PC-9 (cell line): ENCODE measurements around the gene GAS7. TPM values are rescaled to one million over a fixed set of nuclear protein-coding genes. Genes with fewer than 3 reads are reported as not detected.

ENCODE experiments used
- BruUV-seq: library from RNA; stranded (reverse); fragments of 400-500 nt; replicated peaks from 2 replicates; lab custom pipeline; 2021; lab: Mats Ljungman, UMichigan
- CTCF ChIA-PET: fragments of 300-600 bp; sonication (Branson Sonifier 250); formaldehyde crosslinking; loops from one replicate; lab custom pipeline; 2022; ENCODE audit warnings: antibody characterized with exemption; lab: Charles Lee
- POLR2A ChIA-PET: fragments of 300-600 bp; sonication (Branson Sonifier 250); formaldehyde crosslinking; loops from one replicate; lab custom pipeline; 2022; ENCODE audit warnings: antibody characterized with exemption; ENCODE audit not compliant: unreplicated experiment; lab: Charles Lee
- DNase-seq, 2 experiments: peaks; one replicate each; pipeline versions ENCODE4 v3.0.0 to v3.0.0-alpha.2; 2015 to 2022; ENCODE audit warnings: mixed read lengths in 1 of 2
- H2AFZ ChIP-seq: fragments of 200-600 bp; sonication (generic); 2 replicates; pipeline ENCODE4 v1.8.1; 2017; ENCODE audit warnings: antibody characterized with exemption
- H3F3A ChIP-seq: fragments of 200-600 bp; sonication (generic); 2 replicates; pipeline ENCODE4 v1.8.1; 2017; ENCODE audit warnings: antibody characterized with exemption, mild to moderate bottlenecking, low read depth; ENCODE audit not compliant: insufficient read depth
- H3K27ac ChIP-seq: fragments of 200-600 bp; sonication (generic); 2 replicates; pipeline ENCODE4 v1.6.1; 2016; ENCODE audit warnings: mixed run types
- H3K27me3 ChIP-seq: fragments of 200-600 bp; sonication (generic); 2 replicates; pipeline ENCODE4 v1.6.1; 2016; ENCODE audit warnings: low read depth, mixed run types; ENCODE audit not compliant: insufficient read depth
- H3K36me3 ChIP-seq: fragments of 200-600 bp; sonication (generic); 2 replicates; pipeline ENCODE4 v1.6.1; 2016; ENCODE audit warnings: low read depth, mixed run types
- H3K4me1 ChIP-seq: fragments of 200-600 bp; sonication (generic); replicated peaks from 2 replicates; pipeline ENCODE4 v1.6.1; 2016; ENCODE audit warnings: mixed run types; ENCODE audit not compliant: insufficient read depth
- H3K4me2 ChIP-seq: fragments of 200-600 bp; sonication (generic); 2 replicates; pipeline ENCODE4 v1.6.1; 2017; ENCODE audit warnings: mixed run types
- H3K4me3 ChIP-seq: fragments of 200-600 bp; sonication (generic); 2 replicates; pipeline ENCODE4 v1.6.1; 2016; ENCODE audit warnings: mixed run types
- H3K79me2 ChIP-seq: fragments of 200-600 bp; sonication (generic); 2 replicates; pipeline ENCODE4 v1.6.1; 2017; ENCODE audit warnings: low read depth, mixed run types
- H3K9me2 ChIP-seq: fragments of 200-600 bp; sonication (generic); 2 replicates; pipeline ENCODE4 v1.8.1; 2017; ENCODE audit warnings: mild to moderate bottlenecking; ENCODE audit not compliant: insufficient read depth
- H3K9me3 ChIP-seq: fragments of 200-600 bp; sonication (generic); 2 replicates; pipeline ENCODE4 v1.8.1; 2016; ENCODE audit warnings: low read depth; ENCODE audit not compliant: insufficient read depth
- H4K20me1 ChIP-seq: fragments of 200-600 bp; sonication (generic); 2 replicates; pipeline ENCODE4 v1.8.1; 2017; ENCODE audit not compliant: insufficient read depth
- CTCF ChIP-seq: fragments of 200-600 bp; sonication (generic); conservative IDR thresholded peaks from 2 replicates; pipeline ENCODE4 v1.6.1; 2017; ENCODE audit warnings: mixed run types, antibody characterized with exemption, mild to moderate bottlenecking, moderate library complexity
- EZH2 ChIP-seq: fragments of 200-600 bp; sonication (generic); IDR thresholded peaks from 2 replicates; pipeline ENCODE4 v1.8.0; 2017; ENCODE audit warnings: antibody characterized with exemption, low read depth
- intact Hi-C: fragments of 100-400 bp; cut with micrococcal nuclease; formaldehyde crosslinking; loops from one replicate; pipeline ENCODE4 v1.10.0; 2022; ENCODE audit not compliant: unreplicated experiment
- total RNA-seq: library from RNA; stranded (reverse); gene quantifications from 2 replicates; pipeline ENCODE4 v1.2.3, GENCODE V29; 2021

GAS7 gene
- total RNA-seq, 1 experiment from 2014 or later = not detected

GRCh38 chr17:10200645-10201044, 2.2 kb upstream of the GAS7 start:
- Histone ChIP-seq H3K9me3 (no peaks in the 10 kb centered on the region), H3K27ac (no peak overlapping the region), H3K9me2 (no peaks in the 10 kb centered on the region), H3K36me3 (no peaks in the 10 kb centered on the region), H3K4me3 (no peak overlapping the region), H4K20me1 (no peaks in the 10 kb centered on the region), H3K79me2 (no peaks in the 10 kb centered on the region), H3K4me1 (no peaks in the 10 kb centered on the region), H3F3A (no peaks in the 10 kb centered on the region), H2AFZ (no peak overlapping the region), H3K27me3 (no peaks in the 10 kb centered on the region), H3K4me2 (no peak overlapping the region)
- ChIA-PET CTCF (no interaction called here), POLR2A (interaction anchor here (0.7 kb wide), 1 partner anchor 15 kb away, joined by 6 read pairs; no protein-coding TSS in a partner anchor)
- intact Hi-C loops = no loop called here
- BruUV-seq = no TSS peak
- no peak for DNase-seq
- TF ChIP-seq CTCF = no peak

GRCh38 chr17:10200016-10200415, 1.6 kb upstream of the GAS7 start:
- intact Hi-C loops = no loop called here
- BruUV-seq = no TSS peak

GRCh38 chr17:10197721-10198508, 491 bp downstream of the GAS7 start:
- Histone ChIP-seq H3K9me2 (no peaks in the 10 kb centered on the region), H4K20me1 (no peaks in the 10 kb centered on the region), H3K27me3 (no peaks in the 10 kb centered on the region), H3K79me2 (no peaks in the 10 kb centered on the region), H3F3A (no peaks in the 10 kb centered on the region), H3K9me3 (no peaks in the 10 kb centered on the region), H3K36me3 (no peaks in the 10 kb centered on the region), H3K27ac (no peak overlapping the region), H3K4me3 (no peak overlapping the region), H3K4me2 (no peak overlapping the region), H3K4me1 (no peaks in the 10 kb centered on the region), H2AFZ (no peak overlapping the region)
- BruUV-seq = no TSS peak
- no peak for DNase-seq
- intact Hi-C loops = no loop called here
- ChIA-PET POLR2A (no interaction called here), CTCF (no interaction called here)
- TF ChIP-seq EZH2 (no peak), CTCF (no peak)

More at GRCh38 chr17:10200016-10200415, 1.6 kb upstream of the GAS7 start:
- Histone ChIP-seq H4K20me1 (no peaks in the 10 kb centered on the region), H3K79me2 (no peaks in the 10 kb centered on the region), H3K9me3 (no peaks in the 10 kb centered on the region), H3K27me3 (no peaks in the 10 kb centered on the region), H3K4me2 (no peak overlapping the region), H2AFZ (no peak overlapping the region), H3F3A (no peaks in the 10 kb centered on the region), H3K4me3 (no peak overlapping the region), H3K27ac (no peak overlapping the region), H3K36me3 (no peaks in the 10 kb centered on the region), H3K4me1 (no peaks in the 10 kb centered on the region), H3K9me2 (no peaks in the 10 kb centered on the region)
- no peak for TF ChIP-seq EZH2
- TF ChIP-seq CTCF = no peak
- no peak for DNase-seq
- CTCF ChIA-PET = no interaction called here
- POLR2A ChIA-PET = interaction anchor here (0.7 kb wide), 1 partner anchor 14 kb away, joined by 6 read pairs; no protein-coding TSS in a partner anchor
